Loucy (cell line): ENCODE results near the gene PRDM12.
"Not testable (repeated sequence)": the region's sequence is repeated elsewhere in the genome, so short reads cannot be mapped to it uniquely, and the experiment has no call there.

Experiments
- H2AFZ ChIP-seq: fragments of 200-600 bp; sonication (generic); 2 replicates; pipeline ENCODE4 v1.6.0; 2016; ENCODE audit warnings: antibody characterized with exemption, mild to moderate bottlenecking, low read length, moderate library complexity
- H3F3A ChIP-seq: fragments of 200-600 bp; 2 replicates; pipeline ENCODE4 v1.6.0; 2016; ENCODE audit warnings: antibody characterized with exemption, low read depth, mild to moderate bottlenecking
- H3K27me3 ChIP-seq: fragments of 200-600 bp; sonication (generic); 2 replicates; pipeline ENCODE4 v1.6.1; 2014; ENCODE audit warnings: low read length, mild to moderate bottlenecking; ENCODE audit not compliant: insufficient read depth, poor library complexity, severe bottlenecking
- H3K36me3 ChIP-seq: fragments of 200-600 bp; sonication (generic); 2 replicates; pipeline ENCODE4 v1.6.1; 2016; ENCODE audit warnings: low read length; ENCODE audit not compliant: insufficient read depth
- H3K4me1 ChIP-seq: fragments of 200-600 bp; sonication (generic); 2 replicates; pipeline ENCODE4 v1.5.1; 2014; ENCODE audit warnings: low read length, mild to moderate bottlenecking; ENCODE audit not compliant: insufficient read depth, poor library complexity, severe bottlenecking
- H3K4me2 ChIP-seq: fragments of 200-600 bp; sonication (generic); 2 replicates; pipeline ENCODE4 v1.6.0; 2014; ENCODE audit warnings: antibody characterized with exemption, low read length, low read depth, mild to moderate bottlenecking; ENCODE audit not compliant: poor library complexity, severe bottlenecking
- H3K4me3 ChIP-seq: fragments of 200-600 bp; sonication (generic); 2 replicates; pipeline ENCODE4 v1.5.1; 2014; ENCODE audit warnings: low read length, mild to moderate bottlenecking, mixed read lengths; ENCODE audit not compliant: poor library complexity, severe bottlenecking
- H3K79me2 ChIP-seq: fragments of 200-600 bp; sonication (generic); 2 replicates; pipeline ENCODE4 v1.6.1; 2014; ENCODE audit warnings: low read length; ENCODE audit not compliant: insufficient read depth
- H3K9ac ChIP-seq: fragments of 200-600 bp; sonication (generic); 2 replicates; pipeline ENCODE4 v1.6.0; 2014; ENCODE audit warnings: mild to moderate bottlenecking, low read depth, low read length, moderate library complexity; ENCODE audit not compliant: poor library complexity, severe bottlenecking
- H3K9me2 ChIP-seq: fragments of 200-600 bp; sonication (generic); replicated peaks from 2 replicates; pipeline ENCODE4 v1.6.1; 2016; ENCODE audit warnings: low read depth, low read length, mixed read lengths
- H3K9me3 ChIP-seq: fragments of 200-600 bp; sonication (generic); 2 replicates; pipeline ENCODE4 v1.6.1; 2014; ENCODE audit warnings: mild to moderate bottlenecking, antibody characterized with exemption, low read length, low read depth; ENCODE audit not compliant: insufficient read depth
- H4K20me1 ChIP-seq: fragments of 200-600 bp; sonication (generic); 2 replicates; pipeline ENCODE4 v1.6.0; 2014; ENCODE audit warnings: antibody characterized with exemption, low read length, mild to moderate bottlenecking; ENCODE audit not compliant: insufficient read depth, poor library complexity, severe bottlenecking
- EZH2phosphoT487 ChIP-seq: fragments of 200-600 bp; IDR thresholded peaks from 2 replicates; pipeline ENCODE4 v1.6.1; 2018; ENCODE audit warnings: antibody characterized with exemption, mild to moderate bottlenecking, moderate library complexity, borderline replicate concordance
- TF ChIP-seq, protein P1 (sequence below): fragments of 200-600 bp; sonication (generic); conservative IDR thresholded peaks from 2 replicates; pipeline ENCODE4 v1.5.1; 2014; ENCODE audit warnings: mild to moderate bottlenecking, antibody characterized with exemption, low read length

The PRDM12 gene

DNA sequence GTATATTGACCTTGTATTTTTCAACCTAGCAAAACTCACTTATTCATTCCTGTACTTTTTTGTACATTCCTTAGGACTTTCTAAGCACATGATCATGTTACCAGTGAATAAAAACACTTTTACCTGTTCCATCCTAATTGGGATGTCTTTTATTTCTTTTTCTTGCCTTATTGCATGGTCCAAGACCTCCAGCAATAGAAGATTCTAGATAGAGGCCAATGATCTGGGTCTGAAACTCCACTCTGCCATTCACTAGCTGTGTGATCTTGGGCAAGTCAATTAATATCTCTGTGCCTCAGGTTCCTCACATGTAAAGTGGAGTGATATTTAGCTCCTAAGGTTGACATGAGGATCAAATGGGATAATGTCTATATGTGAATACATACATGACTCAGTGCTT, 20.7 kb downstream of the PRDM12 start:
- no peaks in the 10 kb centered on the region for H3F3A ChIP-seq
- TF ChIP-seq, protein P1, sequence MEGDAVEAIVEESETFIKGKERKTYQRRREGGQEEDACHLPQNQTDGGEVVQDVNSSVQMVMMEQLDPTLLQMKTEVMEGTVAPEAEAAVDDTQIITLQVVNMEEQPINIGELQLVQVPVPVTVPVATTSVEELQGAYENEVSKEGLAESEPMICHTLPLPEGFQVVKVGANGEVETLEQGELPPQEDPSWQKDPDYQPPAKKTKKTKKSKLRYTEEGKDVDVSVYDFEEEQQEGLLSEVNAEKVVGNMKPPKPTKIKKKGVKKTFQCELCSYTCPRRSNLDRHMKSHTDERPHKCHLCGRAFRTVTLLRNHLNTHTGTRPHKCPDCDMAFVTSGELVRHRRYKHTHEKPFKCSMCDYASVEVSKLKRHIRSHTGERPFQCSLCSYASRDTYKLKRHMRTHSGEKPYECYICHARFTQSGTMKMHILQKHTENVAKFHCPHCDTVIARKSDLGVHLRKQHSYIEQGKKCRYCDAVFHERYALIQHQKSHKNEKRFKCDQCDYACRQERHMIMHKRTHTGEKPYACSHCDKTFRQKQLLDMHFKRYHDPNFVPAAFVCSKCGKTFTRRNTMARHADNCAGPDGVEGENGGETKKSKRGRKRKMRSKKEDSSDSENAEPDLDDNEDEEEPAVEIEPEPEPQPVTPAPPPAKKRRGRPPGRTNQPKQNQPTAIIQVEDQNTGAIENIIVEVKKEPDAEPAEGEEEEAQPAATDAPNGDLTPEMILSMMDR, result no peak
- TF ChIP-seq EZH2phosphoT487, result no peak
- H3K36me3 ChIP-seq, result no peaks in the 10 kb centered on the region
- H3K27me3 ChIP-seq, result no peaks in the 10 kb centered on the region
- no peak overlapping the region for H2AFZ ChIP-seq
- no peak overlapping the region for H3K4me2 ChIP-seq
- no peaks in the 10 kb centered on the region for H3K79me2 ChIP-seq
- H3K4me3 ChIP-seq, result no peak overlapping the region
- no peaks in the 10 kb centered on the region for H4K20me1 ChIP-seq
- H3K9me3 ChIP-seq, result no peaks in the 10 kb centered on the region
- H3K9me2 ChIP-seq, result no peaks in the 10 kb centered on the region
- peaks cover 4% of the 10 kb centered on the region for H3K4me1 ChIP-seq
- no peak overlapping the region for H3K9ac ChIP-seq

DNA sequence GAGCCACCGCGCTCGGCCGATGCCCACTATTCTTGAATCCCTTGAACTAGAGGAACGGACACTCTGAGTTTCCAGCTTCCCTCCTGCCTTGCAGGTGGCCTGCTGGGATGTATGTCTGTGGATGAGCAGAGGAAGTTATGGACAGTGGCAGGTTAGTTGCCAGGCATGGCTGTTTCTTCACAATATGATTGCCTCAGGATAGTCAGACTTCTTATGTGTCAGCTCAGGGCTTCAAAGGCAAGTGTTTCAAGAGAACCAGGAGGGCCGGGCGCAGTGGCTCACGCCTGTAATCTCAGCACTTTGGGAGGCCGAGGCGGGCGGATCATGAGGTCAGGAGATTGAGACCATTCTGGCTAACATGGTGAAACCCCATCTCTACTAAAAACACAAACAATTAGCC, 21.6 kb downstream of the PRDM12 start:
- not testable (repeated sequence) for H4K20me1 ChIP-seq, H3K9me3 ChIP-seq, H3F3A ChIP-seq, H3K36me3 ChIP-seq, H3K27me3 ChIP-seq, H3K9ac ChIP-seq, H3K4me3 ChIP-seq, H3K4me1 ChIP-seq, H2AFZ ChIP-seq, H3K79me2 ChIP-seq, H3K4me2 ChIP-seq, H3K9me2 ChIP-seq

DNA sequence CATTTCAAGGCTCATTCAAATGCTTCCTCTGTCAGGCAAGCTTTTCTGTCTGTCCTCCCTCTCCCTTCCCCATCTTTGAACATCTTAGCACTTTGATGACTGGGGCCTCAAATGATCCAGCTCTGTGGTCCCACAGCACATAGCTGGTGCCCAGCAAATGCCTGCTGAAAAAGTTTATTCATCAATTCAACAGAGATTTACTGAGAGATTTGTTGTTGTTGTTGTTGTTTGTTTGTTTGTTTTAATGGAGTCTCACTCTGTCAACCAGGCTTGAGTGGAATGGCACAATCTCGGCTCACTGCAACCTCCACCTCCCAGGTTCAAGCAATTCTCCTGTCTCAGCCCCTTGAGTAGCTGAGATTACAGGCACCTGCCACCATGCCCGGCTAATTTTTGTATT, 23.2 kb downstream of the PRDM12 start:
- no peaks in the 10 kb centered on the region for H3F3A ChIP-seq
- no peaks in the 10 kb centered on the region for H3K9me3 ChIP-seq
- no peak overlapping the region for H3K4me2 ChIP-seq
- H3K4me1 ChIP-seq, result no peaks in the 10 kb centered on the region
- H4K20me1 ChIP-seq, result no peaks in the 10 kb centered on the region
- no peaks in the 10 kb centered on the region for H3K27me3 ChIP-seq
- no peak overlapping the region for H3K4me3 ChIP-seq
- H2AFZ ChIP-seq, result no peak overlapping the region
- H3K9ac ChIP-seq, result no peak overlapping the region
- no peaks in the 10 kb centered on the region for H3K36me3 ChIP-seq
- TF ChIP-seq, protein P1, result no peak
- TF ChIP-seq EZH2phosphoT487, result no peak
- H3K9me2 ChIP-seq, result no peaks in the 10 kb centered on the region
- no peaks in the 10 kb centered on the region for H3K79me2 ChIP-seq

DNA sequence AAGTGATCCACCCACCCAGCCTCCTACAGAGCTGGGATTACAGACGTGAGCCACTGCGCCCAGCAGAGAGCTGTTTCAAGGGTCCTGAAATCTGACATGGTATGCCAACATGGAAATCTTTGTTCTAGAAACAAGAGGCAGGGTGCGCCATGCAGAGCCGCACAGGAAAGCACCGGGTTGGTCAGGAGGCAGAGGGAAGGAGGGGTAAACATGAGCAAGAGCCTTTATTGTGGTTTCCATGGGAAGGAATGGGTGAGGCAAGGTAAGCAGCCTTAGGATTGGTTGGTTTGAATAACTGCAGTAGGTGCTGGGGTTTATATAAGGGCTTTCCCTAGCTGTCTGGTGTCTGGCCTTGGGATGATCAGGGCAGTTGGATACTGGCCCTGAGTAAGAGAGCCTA, 23.7 kb downstream of the PRDM12 start:
- Histone ChIP-seq H3K27me3 (no peaks in the 10 kb centered on the region), H3K4me3 (no peak overlapping the region), H3K4me2 (no peak overlapping the region), H3K9me3 (no peaks in the 10 kb centered on the region), H3K9me2 (no peaks in the 10 kb centered on the region), H2AFZ (no peak overlapping the region), H4K20me1 (no peaks in the 10 kb centered on the region), H3K9ac (no peak overlapping the region), H3K36me3 (no peaks in the 10 kb centered on the region), H3K79me2 (no peaks in the 10 kb centered on the region), H3K4me1 (peaks cover 2% of the 10 kb centered on the region), H3F3A (no peaks in the 10 kb centered on the region)
- TF ChIP-seq, protein P1, result no peak
- no peak for TF ChIP-seq EZH2phosphoT487
